GM23248 (cell line): ENCODE measurements around the gene PNKD.

Source experiments
- EZH2 ChIP-seq: fragments of 200-600 bp; sonication (generic); IDR thresholded peaks from 2 replicates; pipeline ENCODE4 v1.6.1; 2018; ENCODE audit warnings: antibody characterized with exemption, mild to moderate bottlenecking; ENCODE audit not compliant: insufficient read depth, poor library complexity, severe bottlenecking
- EZH2phosphoT487 ChIP-seq: fragments of 200-600 bp; sonication (generic); IDR thresholded peaks from 2 replicates; pipeline ENCODE4 v1.6.1; 2018; ENCODE audit warnings: antibody characterized with exemption, moderate library complexity, mild to moderate bottlenecking, low read depth; ENCODE audit not compliant: insufficient read depth

- TF ChIP-seq EZH2 (no peak), EZH2phosphoT487 (no peak)
These were observed 111.6 kb downstream of the PNKD start, which contains the start of gene SLC11A1 for GRCh38 chr2:218381916-218382366.
